ENCODE measurements around the gene SPART. TPM values are rescaled to one million over a fixed set of nuclear protein-coding genes. Genes with fewer than 3 reads are reported as not detected.

The SPART gene
- total RNA-seq, 5 donors from 2014 or later (not counting 1 experiment from before 2014, with no cell fraction given), result 20.2 to 33.3 (median 28.8) TPM

DNA sequence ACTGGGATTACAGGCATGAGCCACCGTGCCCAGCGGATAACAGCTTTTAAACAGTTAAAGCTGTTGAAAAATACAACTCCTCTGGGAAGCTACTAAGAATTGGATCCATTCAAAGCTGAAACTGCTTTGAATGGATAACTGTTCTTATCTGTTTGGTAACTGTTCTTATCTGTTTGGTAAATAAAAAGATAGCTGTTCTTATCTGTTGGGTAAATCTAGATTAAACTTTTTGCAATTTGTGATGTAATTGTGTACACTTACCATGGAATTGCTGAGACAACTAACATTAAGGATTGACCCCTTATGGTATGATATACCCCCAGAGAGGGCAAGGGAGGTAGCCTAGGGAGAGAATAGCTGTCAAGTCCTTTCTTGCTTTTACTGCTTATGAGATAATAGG, 27.9 kb upstream of the SPART start:
- no peaks in the 10 kb centered on the region for H3K4me1 ChIP-seq (ENCODE audit: control insufficient read depth in 1 of 2, extremely low read depth in 1 of 2, insufficient read depth in 2 of 2, low read length in 2 of 2)
- ChIA-PET CTCF (no interaction called here), POLR2A (no interaction called here)
- no peak overlapping the region for H3K27ac Mint-ChIP-seq
- ATAC-seq (replicated peaks in 1 of 4), result no peak
- no peaks in the 10 kb centered on the region for H3K9me3 ChIP-seq
- no peak overlapping the region for H3K4me3 Mint-ChIP-seq
- DNase-seq, result no peak
- no peak overlapping the region for H3K27ac ChIP-seq (ENCODE audit: low read length)
- WGBS (ENCODE audit: insufficient coverage), result 100% methylated on average over 2 of the region's 2 CpGs
- H3K27me3 Mint-ChIP-seq, result no peaks in the 10 kb centered on the region
- no peaks in the 10 kb centered on the region for H3K9me3 Mint-ChIP-seq
- H3K4me3 ChIP-seq (ENCODE audit: control insufficient read depth in 1 of 2, extremely low read depth in 1 of 2, low read length in 1 of 2), result no peak overlapping the region
- H3K36me3 Mint-ChIP-seq, result no peaks in the 10 kb centered on the region
- H3K36me3 ChIP-seq (ENCODE audit: control insufficient read depth in 2 of 2, extremely low read depth in 1 of 2, insufficient read depth in 1 of 2, low read length in 1 of 2), result no peaks in the 10 kb centered on the region
- no peaks in the 10 kb centered on the region for H3K27me3 ChIP-seq (replicated peaks in 1 of 2; ENCODE audit: control insufficient read depth in 2 of 2, extremely low read depth in 1 of 2, insufficient read depth in 2 of 2, low read length in 1 of 2)
- H3K4me1 Mint-ChIP-seq, result no peaks in the 10 kb centered on the region

DNA sequence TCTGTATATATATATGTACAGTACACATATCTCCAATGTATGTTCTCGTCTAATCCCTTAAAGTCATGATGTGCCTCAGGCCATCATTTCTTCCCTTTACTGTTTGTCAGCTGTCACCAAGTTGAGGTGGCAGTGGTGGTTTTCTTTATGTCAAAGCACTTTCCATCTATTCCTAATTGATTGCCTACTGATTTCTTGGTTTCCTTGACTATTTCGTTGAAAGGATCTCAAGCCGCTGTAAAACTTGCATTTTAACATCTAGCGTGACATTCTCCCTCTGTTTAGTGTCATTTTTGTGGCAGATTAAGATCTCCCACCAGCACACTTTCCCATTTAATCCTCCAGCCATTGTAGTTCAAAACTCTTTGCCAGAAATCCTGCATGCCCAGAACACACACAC, 25.0 kb upstream of the SPART start:
- H3K27ac Mint-ChIP-seq, result no peak overlapping the region
- H3K4me3 ChIP-seq (ENCODE audit: control insufficient read depth in 1 of 2, extremely low read depth in 1 of 2, low read length in 1 of 2), result no peak overlapping the region
- H3K4me1 Mint-ChIP-seq, result no peaks in the 10 kb centered on the region
- no peaks in the 10 kb centered on the region for H3K9me3 Mint-ChIP-seq
- ChIA-PET POLR2A (no interaction called here), CTCF (no interaction called here)
- no peaks in the 10 kb centered on the region for H3K27me3 ChIP-seq (replicated peaks in 1 of 2; ENCODE audit: control insufficient read depth in 2 of 2, extremely low read depth in 1 of 2, insufficient read depth in 2 of 2, low read length in 1 of 2)
- H3K4me1 ChIP-seq (ENCODE audit: control insufficient read depth in 1 of 2, extremely low read depth in 1 of 2, insufficient read depth in 2 of 2, low read length in 2 of 2), result no peaks in the 10 kb centered on the region
- H3K9me3 ChIP-seq, result no peaks in the 10 kb centered on the region
- ATAC-seq (replicated peaks in 1 of 4) (no peak), DNase-seq (no peak)
- no peak overlapping the region for H3K4me3 Mint-ChIP-seq
- H3K36me3 Mint-ChIP-seq, result no peaks in the 10 kb centered on the region
- no peaks in the 10 kb centered on the region for H3K36me3 ChIP-seq (ENCODE audit: control insufficient read depth in 2 of 2, extremely low read depth in 1 of 2, insufficient read depth in 1 of 2, low read length in 1 of 2)
- H3K27me3 Mint-ChIP-seq, result no peaks in the 10 kb centered on the region
- no peak overlapping the region for H3K27ac ChIP-seq (ENCODE audit: low read length)
- WGBS (ENCODE audit: insufficient coverage), result 100% methylated on average over 1 of the region's 4 CpGs

DNA sequence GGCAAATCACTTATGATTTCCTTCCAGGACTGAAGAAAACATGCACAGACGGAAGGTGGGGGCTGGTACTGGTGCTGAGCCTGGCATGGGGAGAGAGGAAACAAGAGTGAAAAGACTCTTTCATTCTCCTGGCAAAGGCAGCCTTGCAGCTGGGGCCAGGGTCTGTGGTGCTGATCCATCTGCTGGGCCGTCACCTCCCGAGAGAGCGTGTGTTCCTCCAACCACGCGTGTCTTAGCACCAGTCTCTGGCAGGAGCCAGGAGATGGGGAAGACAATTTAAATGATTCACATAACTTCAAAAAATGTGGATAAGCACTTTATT, 23.9 kb upstream of the SPART start:
- POLR2A ChIA-PET, result interaction anchor here in 1 of 2 donors (0.7 kb wide), 1 partner anchor 101 kb away, joined by 3 read pairs; no protein-coding TSS in a partner anchor
- CTCF ChIA-PET, result interaction anchor here in 1 of 2 donors (0.5 kb wide), 1 partner anchor 52 kb away, joined by 4 read pairs; no protein-coding TSS in a partner anchor
- H3K4me1 Mint-ChIP-seq, result no peaks in the 10 kb centered on the region
- no peaks in the 10 kb centered on the region for H3K9me3 ChIP-seq
- ATAC-seq (replicated peaks in 1 of 4) (no peak), DNase-seq (no peak)
- WGBS (ENCODE audit: insufficient coverage), result 80% methylated on average over 1 of the region's 6 CpGs
- no peaks in the 10 kb centered on the region for H3K27me3 ChIP-seq (replicated peaks in 1 of 2; ENCODE audit: control insufficient read depth in 2 of 2, extremely low read depth in 1 of 2, insufficient read depth in 2 of 2, low read length in 1 of 2)
- no peak overlapping the region for H3K27ac ChIP-seq (ENCODE audit: low read length)
- no peaks in the 10 kb centered on the region for H3K4me1 ChIP-seq (ENCODE audit: control insufficient read depth in 1 of 2, extremely low read depth in 1 of 2, insufficient read depth in 2 of 2, low read length in 2 of 2)
- H3K9me3 Mint-ChIP-seq, result no peaks in the 10 kb centered on the region
- H3K4me3 Mint-ChIP-seq, result no peak overlapping the region
- H3K36me3 Mint-ChIP-seq, result no peaks in the 10 kb centered on the region
- no peak overlapping the region for H3K4me3 ChIP-seq (ENCODE audit: control insufficient read depth in 1 of 2, extremely low read depth in 1 of 2, low read length in 1 of 2)
- H3K27ac Mint-ChIP-seq, result no peak overlapping the region
- H3K36me3 ChIP-seq (ENCODE audit: control insufficient read depth in 2 of 2, extremely low read depth in 1 of 2, insufficient read depth in 1 of 2, low read length in 1 of 2), result no peaks in the 10 kb centered on the region
- H3K27me3 Mint-ChIP-seq, result peaks cover 0 to 1% of the 10 kb centered on the region in 2 donors

DNA sequence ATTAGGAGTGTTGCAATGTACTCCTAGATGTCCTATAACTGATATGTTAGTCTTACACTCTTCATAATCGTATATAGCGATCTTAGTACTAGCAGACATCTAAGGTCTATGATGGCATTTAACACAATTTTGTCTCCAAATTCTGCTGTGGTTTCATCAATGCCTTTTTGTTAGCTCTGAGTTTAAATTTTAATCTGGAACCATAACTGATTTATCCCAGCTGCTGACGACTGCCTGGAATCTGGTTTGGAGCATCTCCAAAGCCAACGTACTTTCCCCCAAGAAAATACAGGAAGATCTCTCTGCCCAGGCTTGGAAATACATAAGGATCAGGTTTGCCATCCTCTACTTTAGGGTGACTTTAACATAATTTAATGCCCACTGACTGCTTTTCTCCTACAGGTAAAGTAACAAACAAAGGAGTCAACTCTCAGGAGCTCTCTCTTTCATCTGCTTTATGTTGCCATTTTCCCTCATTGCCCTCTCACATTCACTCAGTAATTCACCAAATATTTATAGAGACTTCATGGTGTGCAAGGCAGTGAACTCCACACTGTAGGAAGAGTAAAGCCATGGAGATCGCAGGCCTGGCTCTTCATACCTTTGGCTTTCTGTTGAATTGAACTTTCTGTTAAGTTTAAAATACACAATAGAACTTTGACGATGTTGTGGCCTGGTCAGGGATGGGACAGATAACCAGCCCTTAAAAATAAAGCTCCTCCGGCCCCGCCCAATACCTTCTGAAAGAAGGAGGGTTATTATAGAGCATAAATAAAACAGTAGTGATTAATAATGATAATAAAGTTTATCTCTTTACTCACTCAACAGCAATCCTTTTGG, 23.3 kb upstream of the SPART start:
- POLR2A ChIA-PET, result interaction anchor here in 1 of 2 donors (0.6 kb wide), 1 partner anchor 15 kb away, joined by 3 read pairs; no protein-coding TSS in a partner anchor
- no peaks in the 10 kb centered on the region for H3K4me1 ChIP-seq (ENCODE audit: control insufficient read depth in 1 of 2, extremely low read depth in 1 of 2, insufficient read depth in 2 of 2, low read length in 2 of 2)
- 100% methylated on average over 2 of the region's 8 CpGs for WGBS (ENCODE audit: insufficient coverage)
- ATAC-seq (replicated peaks in 1 of 4) (no peak), DNase-seq (no peak)
- H3K4me3 ChIP-seq (ENCODE audit: control insufficient read depth in 1 of 2, extremely low read depth in 1 of 2, low read length in 1 of 2), result no peak overlapping the region
- H3K9me3 ChIP-seq, result no peaks in the 10 kb centered on the region
- Mint-ChIP-seq H3K4me3 (no peak overlapping the region), H3K4me1 (no peaks in the 10 kb centered on the region), H3K27me3 (peaks cover 1 to 3% of the 10 kb centered on the region in 2 donors), H3K36me3 (no peaks in the 10 kb centered on the region), H3K27ac (no peak overlapping the region), H3K9me3 (no peaks in the 10 kb centered on the region)
- H3K27ac ChIP-seq (ENCODE audit: low read length), result no peak overlapping the region
- H3K27me3 ChIP-seq (replicated peaks in 1 of 2; ENCODE audit: control insufficient read depth in 2 of 2, extremely low read depth in 1 of 2, insufficient read depth in 2 of 2, low read length in 1 of 2), result no peaks in the 10 kb centered on the region
- CTCF ChIA-PET, result interaction anchor here in 1 of 2 donors (0.5 kb wide), 1 partner anchor 53 kb away, joined by 4 read pairs; no protein-coding TSS in a partner anchor
- no peaks in the 10 kb centered on the region for H3K36me3 ChIP-seq (ENCODE audit: control insufficient read depth in 2 of 2, extremely low read depth in 1 of 2, insufficient read depth in 1 of 2, low read length in 1 of 2)

DNA sequence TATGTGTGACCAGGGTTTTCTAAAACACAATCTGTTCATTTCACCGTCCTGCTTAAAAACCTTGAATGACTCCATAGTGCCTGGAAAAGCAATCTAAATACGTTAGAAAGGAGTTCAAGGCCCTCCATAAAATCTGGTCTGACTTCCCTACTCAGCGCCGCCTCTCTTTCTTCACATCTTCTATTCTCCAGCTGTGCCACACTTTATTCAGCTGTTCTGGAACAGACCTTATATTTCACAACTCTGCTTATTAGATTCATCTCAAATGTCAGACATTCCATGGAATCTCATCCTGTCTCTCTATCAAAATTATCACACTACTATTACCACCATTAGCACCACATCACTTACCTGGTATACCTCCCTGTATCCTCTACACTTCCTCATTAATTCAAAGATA, 19.8 kb upstream of the SPART start:
- Mint-ChIP-seq H3K27me3 (peaks cover 3 to 11% of the 10 kb centered on the region in 2 donors), H3K9me3 (no peaks in the 10 kb centered on the region), H3K4me1 (no peaks in the 10 kb centered on the region), H3K4me3 (no peak overlapping the region), H3K27ac (no peak overlapping the region), H3K36me3 (no peaks in the 10 kb centered on the region)
- Histone ChIP-seq H3K27ac (ENCODE audit: low read length) (no peak overlapping the region), H3K36me3 (ENCODE audit: control insufficient read depth in 2 of 2, extremely low read depth in 1 of 2, insufficient read depth in 1 of 2, low read length in 1 of 2) (no peaks in the 10 kb centered on the region), H3K4me1 (ENCODE audit: control insufficient read depth in 1 of 2, extremely low read depth in 1 of 2, insufficient read depth in 2 of 2, low read length in 2 of 2) (no peaks in the 10 kb centered on the region), H3K9me3 (no peaks in the 10 kb centered on the region), H3K4me3 (ENCODE audit: control insufficient read depth in 1 of 2, extremely low read depth in 1 of 2, low read length in 1 of 2) (no peak overlapping the region), H3K27me3 (replicated peaks in 1 of 2; ENCODE audit: control insufficient read depth in 2 of 2, extremely low read depth in 1 of 2, insufficient read depth in 2 of 2, low read length in 1 of 2) (peaks cover 0 to 2% of the 10 kb centered on the region in 2 experiments)
- WGBS (ENCODE audit: insufficient coverage), result 87% methylated on average over 3 of the region's 4 CpGs
- DNase-seq (no peak), ATAC-seq (replicated peaks in 1 of 4) (no peak)
- ChIA-PET CTCF (interaction anchor here in 1 of 2 donors (0.6 kb wide), 1 partner anchor 388 kb away, joined by 3 read pairs; no protein-coding TSS in a partner anchor), POLR2A (no interaction called here)

DNA sequence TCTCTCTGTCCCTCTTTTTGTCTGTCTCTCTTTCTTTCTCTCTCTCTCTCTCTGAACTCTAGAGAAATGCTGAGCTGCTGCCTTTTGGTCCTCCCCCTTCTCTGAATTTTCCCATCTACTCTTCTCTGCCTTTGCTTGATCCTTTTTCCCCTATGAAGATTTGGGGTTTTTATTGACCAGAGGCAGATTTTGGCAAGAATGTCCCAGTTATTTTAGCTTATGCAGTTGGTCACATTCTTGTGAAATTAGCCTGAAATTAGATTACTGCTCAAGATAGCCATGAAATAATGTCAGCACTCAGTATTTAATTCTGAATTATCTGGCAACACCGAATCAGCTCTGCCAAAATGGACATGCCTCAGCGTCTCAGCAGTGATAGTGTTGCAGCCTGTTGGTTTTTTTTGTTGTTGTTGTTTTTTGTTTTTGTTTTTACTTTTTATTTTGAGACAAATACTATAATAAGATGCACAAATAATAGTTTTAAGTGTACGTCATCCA, 17.2 kb upstream of the SPART start:
- no peaks in the 10 kb centered on the region for H3K9me3 ChIP-seq
- Mint-ChIP-seq H3K4me3 (no peak overlapping the region), H3K27me3 (peaks cover 3 to 11% of the 10 kb centered on the region in 2 donors), H3K27ac (no peak overlapping the region), H3K4me1 (no peaks in the 10 kb centered on the region), H3K36me3 (no peaks in the 10 kb centered on the region), H3K9me3 (no peaks in the 10 kb centered on the region)
- no peak for DNase-seq
- ATAC-seq (replicated peaks in 1 of 4), result no peak
- H3K27ac ChIP-seq (ENCODE audit: low read length), result no peak overlapping the region
- no peak overlapping the region for H3K4me3 ChIP-seq (ENCODE audit: control insufficient read depth in 1 of 2, extremely low read depth in 1 of 2, low read length in 1 of 2)
- H3K4me1 ChIP-seq (ENCODE audit: control insufficient read depth in 1 of 2, extremely low read depth in 1 of 2, insufficient read depth in 2 of 2, low read length in 2 of 2), result no peaks in the 10 kb centered on the region
- POLR2A ChIA-PET, result no interaction called here
- peaks cover 0 to 2% of the 10 kb centered on the region in 2 experiments for H3K27me3 ChIP-seq (replicated peaks in 1 of 2; ENCODE audit: control insufficient read depth in 2 of 2, extremely low read depth in 1 of 2, insufficient read depth in 2 of 2, low read length in 1 of 2)
- CTCF ChIA-PET, result interaction anchor here in 1 of 2 donors (0.7 kb wide), 1 partner anchor 1312 kb away, joined by 3 read pairs; no protein-coding TSS in a partner anchor
- WGBS (ENCODE audit: insufficient coverage), result no CpG with 5 or more reads among the region's 3 CpGs
- H3K36me3 ChIP-seq (ENCODE audit: control insufficient read depth in 2 of 2, extremely low read depth in 1 of 2, insufficient read depth in 1 of 2, low read length in 1 of 2), result no peaks in the 10 kb centered on the region
